Right cardiac atrium (tissue), 5 donors: Measurements from ENCODE around the gene CDC34. TPM values are rescaled to one million over a fixed set of nuclear protein-coding genes. Genes with fewer than 3 reads are reported as not detected.
A peak's percentile ranks its signal among the peaks of the same experiment; 100 is the strongest.

Experiments used
- ATAC-seq, 2 donors: fragments of 200-7000 bp; cut with Tn5 transposase; one replicate each; pipeline versions ENCODE4 v1.8.0 to v1.9.1; 2020; ENCODE audit warnings: moderate library complexity in 2 of 2, mild to moderate bottlenecking in 1 of 2
- DNase-seq, 3 donors: peaks; one replicate each; pipeline ENCODE4 v3.0.0-alpha.2; 2020
- H3K27ac ChIP-seq: one replicate; pipeline ENCODE4 v1.5.1; 2013; ENCODE audit warnings: mild to moderate bottlenecking, low read length, control low read depth, moderate library complexity
- H3K27me3 ChIP-seq: one replicate; pipeline ENCODE4 v1.6.1; 2013; ENCODE audit not compliant: control insufficient read depth, insufficient read depth
- H3K4me1 ChIP-seq: one replicate; pipeline ENCODE4 v1.6.1; 2013; ENCODE audit warnings: low read length; ENCODE audit not compliant: control insufficient read depth, insufficient read depth
- H3K4me3 ChIP-seq: one replicate; pipeline ENCODE4 v1.5.1; 2013; ENCODE audit warnings: low read length, control low read depth
- H3K9me3 ChIP-seq: one replicate; pipeline ENCODE4 v1.6.1; 2013; ENCODE audit warnings: low read length; ENCODE audit not compliant: control insufficient read depth
- WGBS: extraction: QIAGEN DNeasy Blood & Tissue Kit; methylation state at CpG from one replicate; pipeline ENCODE4 v1.1.7; 2013; 5-methylcytosine and 5-hydroxymethylcytosine counted together
- intact Hi-C, 4 donors: fragments of 100-400 bp; cut with DNase I; formaldehyde crosslinking; loops; one replicate each; pipeline versions ENCODE4 v1.11.0 to v1.14.0; 2022 to 2023
- polyA plus RNA-seq: library from polyadenylated mRNA; stranded (reverse); fragments of 200-250 nt; gene quantifications from one replicate; pipeline ENCODE4 v1.2.3, GENCODE V29; 2013
- total RNA-seq, 4 donors: library from RNA; stranded (reverse); fragmentation: NEBNext Ultra II Directional; extraction: Animal tissue kit (Norgen Biotek cat#: 25700); gene quantifications; one replicate each; pipeline ENCODE4 v1.2.1, GENCODE V29; 2021
- donor health status: healthy with polysubstance abuse.
- donor health status: DM: no; HTN: yes; CAD: no.
- donor health status: DM: no; HTN: no; CAD: no.
- donor health status: DM: no; HTN: yes; CAD: no; lungs with severe emphysema.
- donor health status: DM: yes; HTN: yes; CAD: no.

The CDC34 gene
- total and polyA plus RNA-seq, 5 donors = 66.8 to 95.8 (median 75.9) TPM

DNA sequence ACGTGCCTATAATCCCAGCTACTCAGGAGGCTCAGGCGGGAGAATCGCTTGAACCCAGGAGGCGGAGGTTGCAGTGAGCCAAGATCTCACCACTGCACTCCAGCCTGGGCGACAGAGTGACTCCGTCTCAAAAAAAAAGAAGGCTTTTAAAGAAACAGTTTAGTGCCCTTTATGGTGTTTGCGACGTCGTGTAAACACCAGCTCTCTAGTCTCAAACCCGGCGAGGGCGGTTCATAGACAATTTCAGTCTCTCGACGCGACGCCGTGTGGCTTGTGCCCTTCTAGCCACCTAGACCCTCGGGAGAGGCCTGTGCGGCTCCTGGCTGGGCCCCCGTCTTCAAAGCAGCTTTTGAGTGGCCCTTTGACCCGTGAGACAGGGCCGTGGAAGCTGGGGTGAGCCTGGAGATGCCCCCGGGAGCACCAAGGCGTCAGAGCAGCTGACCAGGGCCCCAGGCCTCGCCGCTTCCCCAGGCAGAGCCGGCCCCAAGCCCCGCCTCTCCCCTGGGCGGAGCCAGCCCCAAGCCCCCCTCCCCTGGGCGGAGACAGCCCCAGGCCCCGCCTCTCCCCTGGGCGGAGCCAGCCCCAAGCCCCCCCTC lies 40.3 kb upstream of the CDC34 start:
- intact Hi-C loops = no loop called here
- ATAC-seq = no peak

DNA sequence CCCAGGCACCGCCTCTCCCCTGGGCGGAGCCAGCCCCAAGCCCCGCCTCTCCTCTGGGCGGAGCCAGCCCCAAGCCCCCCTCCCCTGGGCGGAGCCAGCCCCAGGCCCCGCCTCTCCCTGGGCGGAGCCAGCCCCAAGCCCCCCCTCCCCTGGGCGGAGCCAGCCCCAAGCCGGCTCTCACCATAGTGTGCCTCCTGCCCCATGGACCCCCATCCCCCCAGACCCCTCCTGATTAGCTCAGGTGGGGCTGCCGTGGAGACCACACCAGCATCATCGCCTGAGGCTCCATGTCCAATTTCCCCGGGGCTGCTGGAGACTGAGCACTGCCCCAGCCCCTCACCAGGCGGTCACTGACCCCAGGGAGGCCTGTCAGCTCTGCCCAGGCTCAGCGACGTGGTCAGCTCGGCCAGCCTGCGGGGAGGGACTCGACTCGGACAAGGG lies 39.4 kb upstream of the CDC34 start:
- H3K27ac ChIP-seq = no peak overlapping the region
- H3K4me3 ChIP-seq = no peak overlapping the region
- no peaks in the 10 kb centered on the region for H3K4me1 ChIP-seq
- no peak for ATAC-seq
- H3K9me3 ChIP-seq = no peaks in the 10 kb centered on the region
- intact Hi-C loops = no loop called here
- no peaks in the 10 kb centered on the region for H3K27me3 ChIP-seq
- peak in 2 of 3 donors; percentile 59 to 65 for DNase-seq
- 71% methylated on average over 18 of the region's 19 CpGs for WGBS

More for the DNA sequence above, 40.3 kb upstream of the CDC34 start:
- peak in 2 of 3 donors; percentile 55 to 75 for DNase-seq
- no peak overlapping the region for H3K27ac ChIP-seq
- H3K4me1 ChIP-seq = no peaks in the 10 kb centered on the region
- no peak overlapping the region for H3K4me3 ChIP-seq
- no peaks in the 10 kb centered on the region for H3K9me3 ChIP-seq
- no peaks in the 10 kb centered on the region for H3K27me3 ChIP-seq
- WGBS = 81% methylated on average over 32 of the region's 32 CpGs

DNA sequence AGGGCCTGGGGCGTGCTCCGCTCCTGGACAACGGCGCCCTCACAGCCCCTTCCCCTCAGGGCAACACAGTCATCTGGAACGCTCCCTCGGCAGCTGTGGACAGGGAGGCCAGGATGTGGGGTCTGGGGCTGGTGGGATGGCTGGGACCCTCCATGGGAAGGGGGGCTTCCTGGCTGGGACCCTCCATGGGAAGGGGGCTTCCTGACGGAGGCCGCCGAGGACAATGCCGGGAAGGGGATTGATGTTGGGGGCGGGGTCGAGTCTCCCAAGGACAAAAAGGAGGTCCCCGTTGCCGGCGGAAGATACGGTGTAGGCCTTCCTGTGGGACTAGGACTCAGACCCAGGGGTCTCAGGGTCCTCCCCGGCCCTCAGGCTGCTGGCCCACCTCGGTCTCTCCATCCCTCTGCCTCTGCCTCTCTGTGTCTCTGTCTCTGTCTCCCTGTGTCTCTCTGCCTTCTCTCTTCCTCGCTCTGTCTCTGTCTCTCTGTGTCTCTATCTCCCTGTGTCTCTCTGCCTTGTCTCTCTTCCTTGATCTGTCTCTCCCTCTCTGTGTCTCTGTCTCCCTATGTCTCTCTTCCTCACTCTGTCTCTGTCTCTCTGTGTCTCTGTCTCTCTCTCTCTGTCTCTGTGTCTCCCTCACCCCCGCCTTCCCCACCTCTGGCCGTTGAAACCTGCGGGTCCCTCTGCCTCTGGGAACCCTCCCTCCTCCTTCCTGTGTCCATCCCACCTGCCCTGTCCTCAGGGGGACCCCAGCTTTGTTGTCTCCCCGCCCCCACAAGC lies 38.0 kb upstream of the CDC34 start:
- WGBS = 59% methylated on average over 23 of the region's 23 CpGs
- H3K27me3 ChIP-seq = no peaks in the 10 kb centered on the region
- intact Hi-C loops = no loop called here
- no peak overlapping the region for H3K27ac ChIP-seq
- DNase-seq (peak in 2 of 3 donors; percentile 40 to 67), ATAC-seq (no peak)
- H3K4me1 ChIP-seq = no peaks in the 10 kb centered on the region
- no peak overlapping the region for H3K4me3 ChIP-seq
- no peaks in the 10 kb centered on the region for H3K9me3 ChIP-seq

DNA sequence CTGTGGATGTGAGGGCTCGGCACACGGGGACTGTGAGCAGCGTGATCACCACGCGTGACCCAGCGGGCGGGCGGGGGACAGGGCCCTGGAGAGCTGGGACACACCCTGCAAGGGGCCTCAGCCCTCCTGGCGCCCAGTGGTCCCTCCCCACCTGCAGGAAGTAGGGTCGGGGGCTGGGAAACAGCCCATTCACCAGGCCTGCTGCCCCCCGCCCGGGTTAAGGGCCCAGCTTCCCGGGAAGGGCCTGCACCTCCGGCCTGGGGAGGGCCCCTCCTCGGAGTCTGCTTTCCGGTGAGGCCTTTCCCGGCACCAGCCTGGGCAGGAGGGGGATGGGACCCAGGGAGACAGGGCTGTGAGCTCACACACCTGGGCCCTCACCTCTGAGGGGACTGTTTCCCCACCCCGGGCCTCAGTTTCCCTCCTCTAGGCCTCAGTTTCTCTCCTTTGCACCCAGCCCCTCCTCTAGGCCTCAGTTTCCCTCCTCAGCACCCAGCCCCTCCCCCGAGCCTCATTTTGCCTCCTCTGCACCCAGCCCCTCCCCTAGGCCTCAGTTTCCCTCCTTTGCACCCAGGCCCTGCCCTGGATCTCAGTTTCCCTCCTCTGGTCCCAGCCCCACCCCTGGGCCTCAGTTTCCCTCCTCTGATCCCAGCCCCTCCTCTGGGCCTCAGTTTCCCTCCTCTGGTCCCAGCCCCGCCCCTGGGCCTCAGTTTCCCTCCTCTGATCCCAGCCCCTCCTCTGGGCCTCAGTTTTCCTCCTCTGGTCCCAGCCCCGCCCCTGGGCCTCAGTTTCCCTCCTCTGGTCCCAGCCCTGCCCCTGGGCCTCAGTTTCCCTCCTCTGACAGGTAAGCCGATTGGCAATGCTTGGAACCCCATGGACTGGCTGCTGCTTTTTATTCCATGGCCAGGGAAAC lies 37.1 kb upstream of the CDC34 start:
- ATAC-seq = no peak
- Histone ChIP-seq H3K4me3 (no peak overlapping the region), H3K27ac (no peak overlapping the region), H3K4me1 (no peaks in the 10 kb centered on the region), H3K9me3 (no peaks in the 10 kb centered on the region), H3K27me3 (no peaks in the 10 kb centered on the region)
- DNase-seq = peak in 2 of 3 donors; percentile 54 to 68
- intact Hi-C loops = no loop called here
- 43% methylated on average over 22 of the region's 22 CpGs for WGBS

DNA sequence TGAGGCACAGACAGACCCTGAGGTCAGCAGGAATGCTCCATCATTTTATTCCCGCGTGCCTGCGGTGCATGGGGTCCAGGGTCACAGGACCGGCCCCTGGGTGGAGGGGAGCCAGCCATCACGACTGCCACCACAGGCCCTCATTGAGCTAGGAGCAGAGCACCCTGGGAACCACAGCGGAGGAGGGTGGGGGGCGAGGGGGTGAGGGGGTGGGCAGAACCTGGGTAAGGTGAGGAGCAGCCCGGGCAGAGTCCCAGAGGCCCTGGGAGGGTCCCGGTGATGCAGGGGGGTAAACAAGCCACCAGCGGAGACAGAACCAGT lies 36.5 kb upstream of the CDC34 start:
- Histone ChIP-seq H3K27me3 (no peaks in the 10 kb centered on the region), H3K9me3 (no peaks in the 10 kb centered on the region), H3K4me1 (no peaks in the 10 kb centered on the region), H3K4me3 (no peak overlapping the region), H3K27ac (no peak overlapping the region)
- DNase-seq (peak in 1 of 3 donors; percentile 47), ATAC-seq (no peak)
- intact Hi-C loops = no loop called here
- WGBS = 58% methylated on average over 10 of the region's 10 CpGs

DNA sequence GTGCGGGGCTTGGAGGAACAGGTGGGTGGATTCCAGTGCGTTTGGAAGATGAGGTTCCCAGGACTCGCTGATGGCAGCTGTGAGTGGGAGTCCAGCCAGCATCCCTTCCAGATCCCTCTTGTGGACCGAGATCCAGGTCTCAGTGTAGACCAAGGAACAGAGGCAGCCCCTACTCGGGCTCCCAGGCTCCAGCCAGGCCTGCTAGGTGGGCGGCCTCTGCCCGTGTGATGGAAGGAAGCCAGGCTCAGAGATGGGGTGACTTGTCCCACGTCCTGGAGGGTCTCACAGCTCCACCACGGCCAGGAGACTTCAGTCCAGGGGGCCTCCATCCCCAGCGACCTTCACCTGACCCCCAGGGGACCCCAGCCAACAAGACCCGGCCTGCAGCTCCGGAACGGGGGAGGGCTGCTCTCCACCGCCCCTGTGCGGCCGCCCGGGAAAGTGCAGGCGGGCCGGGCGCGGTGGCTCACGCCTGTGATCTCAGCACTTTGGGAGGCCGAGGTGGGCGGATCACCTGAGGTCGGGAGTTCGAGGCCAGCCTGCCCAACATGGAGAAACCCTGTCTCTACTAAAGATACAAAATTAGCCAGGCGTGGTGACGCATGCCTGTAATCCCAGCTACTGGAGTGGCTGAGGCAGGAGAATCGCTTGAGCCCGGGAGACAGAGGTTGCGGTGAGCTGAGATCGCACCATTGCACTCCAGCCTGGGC lies 36.0 kb upstream of the CDC34 start:
- peak in 2 of 3 donors; percentile 58 to 63 for DNase-seq
- no peaks in the 10 kb centered on the region for H3K27me3 ChIP-seq
- peak; percentile 4 to 7 for ATAC-seq
- H3K4me1 ChIP-seq = no peaks in the 10 kb centered on the region
- no peak overlapping the region for H3K4me3 ChIP-seq
- H3K9me3 ChIP-seq = no peaks in the 10 kb centered on the region
- intact Hi-C loops = no loop called here
- WGBS = 16% methylated on average over 32 of the region's 32 CpGs
- H3K27ac ChIP-seq = no peak overlapping the region

DNA sequence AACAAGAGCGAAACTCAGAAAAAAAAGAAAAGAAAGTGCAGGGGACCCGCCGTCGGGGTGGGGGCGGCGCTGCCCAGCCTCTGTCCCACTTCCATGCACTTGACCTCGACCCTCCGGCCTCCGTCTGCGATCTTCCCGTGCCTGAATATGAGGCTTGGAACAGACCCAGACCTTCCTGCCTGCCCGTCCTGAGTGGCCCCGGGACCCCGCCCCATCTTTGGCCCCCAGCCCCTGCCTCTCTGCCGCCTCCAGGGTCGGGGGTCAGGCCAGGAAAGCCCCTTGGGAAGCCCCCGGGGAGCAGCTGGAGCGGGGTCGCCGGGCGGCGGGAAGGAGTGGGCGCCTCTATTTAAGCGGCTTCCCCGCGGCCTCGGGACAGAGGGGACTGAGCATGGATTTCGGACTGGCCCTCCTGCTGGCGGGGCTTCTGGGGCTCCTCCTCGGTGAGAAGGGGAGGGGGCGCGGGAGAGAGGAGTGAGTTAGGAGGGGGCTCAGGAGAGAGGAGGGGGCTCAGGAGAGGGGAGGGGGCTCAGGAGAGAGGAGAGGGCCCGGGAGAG lies 35.4 kb upstream of the CDC34 start, which contains the start of gene MADCAM1:
MADCAM1 (plus strand) TSS at position 375 of the 554 bp plus-strand sequence; CDS start at position 389, 14 bp downstream.
- ATAC-seq = no peak
- intact Hi-C loops = no loop called here
- H3K4me1 ChIP-seq = no peaks in the 10 kb centered on the region
- no peak within 1 kb of the TSS for H3K4me3 ChIP-seq
- 5% methylated on average over 33 of the region's 33 CpGs for WGBS
- H3K27me3 ChIP-seq = no peaks in the 10 kb centered on the region
- no peak within 1 kb of the TSS for H3K27ac ChIP-seq
- DNase-seq = peak in 2 of 3 donors; percentile 37 to 58
- no peaks in the 10 kb centered on the region for H3K9me3 ChIP-seq

DNA sequence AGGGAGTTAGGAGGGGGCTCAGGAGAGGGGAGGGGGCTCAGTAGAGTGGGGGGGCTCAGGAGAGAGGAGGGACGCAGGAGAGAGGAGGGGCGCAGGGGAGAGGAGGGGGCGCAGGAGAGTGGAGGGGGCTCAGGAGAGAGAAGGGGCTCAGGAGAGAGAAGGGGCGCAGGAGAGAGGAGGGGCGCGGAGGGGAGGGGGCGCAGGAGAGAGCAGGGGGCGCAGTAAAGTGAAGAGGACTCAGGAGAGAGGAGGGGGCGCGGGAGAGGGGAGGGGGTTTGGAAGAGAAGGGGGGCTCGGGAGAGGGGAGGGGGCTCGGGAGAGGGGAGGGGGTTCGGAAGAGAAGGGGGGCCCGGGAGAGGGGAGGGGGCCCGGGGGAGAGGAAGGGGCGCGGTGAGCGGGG lies 34.6 kb upstream of the CDC34 start:
- Histone ChIP-seq H3K4me1 (no peaks in the 10 kb centered on the region), H3K4me3 (no peak overlapping the region), H3K27ac (no peak overlapping the region), H3K27me3 (no peaks in the 10 kb centered on the region), H3K9me3 (no peaks in the 10 kb centered on the region)
- ATAC-seq (no peak), DNase-seq (peak in 1 of 3 donors; percentile 28)
- 10% methylated on average over 18 of the region's 18 CpGs for WGBS
- intact Hi-C loops = no loop called here

DNA sequence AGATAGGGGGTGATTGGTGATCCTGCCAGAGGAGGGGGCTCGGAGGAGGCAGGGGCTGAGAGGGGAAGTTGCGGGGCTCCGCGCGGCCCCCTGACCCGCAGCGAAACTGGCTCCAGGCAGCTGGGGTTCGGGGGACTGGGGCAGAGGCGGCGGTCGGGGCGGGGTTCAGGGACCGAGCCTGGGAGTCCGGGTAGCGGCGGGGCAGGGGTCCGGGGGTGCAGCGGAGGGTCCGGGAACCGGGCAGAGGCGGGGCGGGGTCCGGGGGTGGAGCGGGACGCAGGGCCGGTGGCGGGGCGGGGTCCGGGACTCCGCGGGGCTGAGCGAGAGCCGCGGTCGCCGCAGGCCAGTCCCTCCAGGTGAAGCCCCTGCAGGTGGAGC lies 34.1 kb upstream of the CDC34 start:
- H3K27ac ChIP-seq = no peak overlapping the region
- peak in 2 of 3 donors; percentile 32 to 54 for DNase-seq
- intact Hi-C loops = no loop called here
- no peaks in the 10 kb centered on the region for H3K9me3 ChIP-seq
- WGBS = 2% methylated on average over 36 of the region's 36 CpGs
- no peak for ATAC-seq
- H3K4me1 ChIP-seq = no peaks in the 10 kb centered on the region
- no peaks in the 10 kb centered on the region for H3K27me3 ChIP-seq
- H3K4me3 ChIP-seq = peak overlapping the region; percentile 17

DNA sequence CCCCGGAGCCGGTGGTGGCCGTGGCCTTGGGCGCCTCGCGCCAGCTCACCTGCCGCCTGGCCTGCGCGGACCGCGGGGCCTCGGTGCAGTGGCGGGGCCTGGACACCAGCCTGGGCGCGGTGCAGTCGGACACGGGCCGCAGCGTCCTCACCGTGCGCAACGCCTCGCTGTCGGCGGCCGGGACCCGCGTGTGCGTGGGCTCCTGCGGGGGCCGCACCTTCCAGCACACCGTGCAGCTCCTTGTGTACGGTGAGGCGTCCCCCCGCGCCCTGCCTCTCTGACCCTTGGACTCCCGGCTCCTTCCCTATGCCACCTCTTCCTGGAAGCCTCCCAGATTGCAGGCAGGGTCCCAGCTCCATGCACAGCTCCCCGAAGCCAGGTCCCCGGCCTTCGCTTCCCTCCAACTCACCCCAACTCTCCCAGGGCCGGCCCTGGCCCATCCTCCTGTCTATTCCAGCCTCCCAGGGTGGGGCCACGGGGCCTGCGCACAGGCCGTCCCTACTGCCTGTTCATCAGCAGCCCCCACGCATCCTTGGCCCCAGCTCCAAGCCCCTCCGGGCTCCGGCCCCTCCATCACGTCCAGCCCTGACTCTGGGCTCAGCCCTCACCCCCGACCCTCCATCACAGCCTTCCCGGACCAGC lies 33.6 kb upstream of the CDC34 start:
- no peak for ATAC-seq
- H3K4me3 ChIP-seq = no peak overlapping the region
- no peaks in the 10 kb centered on the region for H3K4me1 ChIP-seq
- H3K27me3 ChIP-seq = no peaks in the 10 kb centered on the region
- H3K27ac ChIP-seq = no peak overlapping the region
- intact Hi-C loops = no loop called here
- no peaks in the 10 kb centered on the region for H3K9me3 ChIP-seq
- DNase-seq = peak in 2 of 3 donors; percentile 39 to 57
- WGBS = 6% methylated on average over 50 of the region's 50 CpGs
